Sigmoid colon (tissue), 4 donors: ENCODE data around the gene GRIK5.

Experiments
- EP300 ChIP-seq, 4 donors: sonication (generic); formaldehyde crosslinking; IDR thresholded peaks; one replicate each; pipeline ENCODE4 v1.6.1; 2017; ENCODE audit warnings: antibody characterized with exemption in 4 of 4
- POLR2A ChIP-seq, 2 donors: fragments of 450-650 bp; IDR thresholded peaks; one replicate each; pipeline ENCODE4 v1.6.1; 2016; ENCODE audit warnings: antibody characterized with exemption in 2 of 2, mild to moderate bottlenecking in 2 of 2, moderate library complexity in 2 of 2
- POLR2AphosphoS5 ChIP-seq, 4 donors: sonication (generic); formaldehyde crosslinking; IDR thresholded peaks; one replicate each; pipeline ENCODE4 v1.6.1; 2017; ENCODE audit warnings: antibody characterized with exemption in 4 of 4
- TF ChIP-seq, protein P1 (sequence below), 4 experiments: fragments of 450-650 bp in 3 of 4; fragments of 200-600 bp in 1 of 4; IDR thresholded peaks; one replicate each; pipeline ENCODE4 v1.5.1; 2016 to 2019; ENCODE audit warnings: antibody characterized with exemption in 4 of 4, mild to moderate bottlenecking in 3 of 4, moderate library complexity in 2 of 4

DNA sequence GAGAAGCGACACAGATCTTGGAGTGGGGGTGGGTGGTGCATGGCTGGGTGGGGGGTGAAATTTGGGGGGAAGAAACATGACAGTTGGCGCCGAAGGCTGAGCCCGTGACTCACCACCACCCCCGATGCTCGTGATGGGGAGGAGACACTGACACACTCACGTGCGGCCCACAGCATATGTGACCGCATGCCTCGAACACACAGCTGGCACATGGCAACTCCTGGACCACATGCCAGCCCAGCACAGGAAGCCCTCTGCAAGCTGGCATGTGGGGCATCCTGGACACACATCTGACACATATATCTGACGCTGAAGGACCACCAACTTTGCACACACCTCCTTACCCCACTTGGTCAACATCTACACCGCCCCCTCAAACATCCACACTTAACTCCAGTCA, 1.2 kb upstream of the GRIK5 start:
- TF ChIP-seq, protein P1, sequence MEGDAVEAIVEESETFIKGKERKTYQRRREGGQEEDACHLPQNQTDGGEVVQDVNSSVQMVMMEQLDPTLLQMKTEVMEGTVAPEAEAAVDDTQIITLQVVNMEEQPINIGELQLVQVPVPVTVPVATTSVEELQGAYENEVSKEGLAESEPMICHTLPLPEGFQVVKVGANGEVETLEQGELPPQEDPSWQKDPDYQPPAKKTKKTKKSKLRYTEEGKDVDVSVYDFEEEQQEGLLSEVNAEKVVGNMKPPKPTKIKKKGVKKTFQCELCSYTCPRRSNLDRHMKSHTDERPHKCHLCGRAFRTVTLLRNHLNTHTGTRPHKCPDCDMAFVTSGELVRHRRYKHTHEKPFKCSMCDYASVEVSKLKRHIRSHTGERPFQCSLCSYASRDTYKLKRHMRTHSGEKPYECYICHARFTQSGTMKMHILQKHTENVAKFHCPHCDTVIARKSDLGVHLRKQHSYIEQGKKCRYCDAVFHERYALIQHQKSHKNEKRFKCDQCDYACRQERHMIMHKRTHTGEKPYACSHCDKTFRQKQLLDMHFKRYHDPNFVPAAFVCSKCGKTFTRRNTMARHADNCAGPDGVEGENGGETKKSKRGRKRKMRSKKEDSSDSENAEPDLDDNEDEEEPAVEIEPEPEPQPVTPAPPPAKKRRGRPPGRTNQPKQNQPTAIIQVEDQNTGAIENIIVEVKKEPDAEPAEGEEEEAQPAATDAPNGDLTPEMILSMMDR (IDR thresholded peaks at IDR 0.05), result no peak
- no peak for TF ChIP-seq POLR2A (IDR thresholded peaks at IDR 0.05)
- TF ChIP-seq POLR2AphosphoS5 (IDR thresholded peaks at IDR 0.05), result no peak
- TF ChIP-seq EP300 (IDR thresholded peaks at IDR 0.05), result no peak
